ENCODE data around the gene VSIR. TPM values are rescaled to one million over a fixed set of nuclear protein-coding genes. Genes with fewer than 3 reads are reported as not detected.

The VSIR gene
- total RNA-seq, 1 experiment from 2014 or later, result 18.5 TPM

DNA sequence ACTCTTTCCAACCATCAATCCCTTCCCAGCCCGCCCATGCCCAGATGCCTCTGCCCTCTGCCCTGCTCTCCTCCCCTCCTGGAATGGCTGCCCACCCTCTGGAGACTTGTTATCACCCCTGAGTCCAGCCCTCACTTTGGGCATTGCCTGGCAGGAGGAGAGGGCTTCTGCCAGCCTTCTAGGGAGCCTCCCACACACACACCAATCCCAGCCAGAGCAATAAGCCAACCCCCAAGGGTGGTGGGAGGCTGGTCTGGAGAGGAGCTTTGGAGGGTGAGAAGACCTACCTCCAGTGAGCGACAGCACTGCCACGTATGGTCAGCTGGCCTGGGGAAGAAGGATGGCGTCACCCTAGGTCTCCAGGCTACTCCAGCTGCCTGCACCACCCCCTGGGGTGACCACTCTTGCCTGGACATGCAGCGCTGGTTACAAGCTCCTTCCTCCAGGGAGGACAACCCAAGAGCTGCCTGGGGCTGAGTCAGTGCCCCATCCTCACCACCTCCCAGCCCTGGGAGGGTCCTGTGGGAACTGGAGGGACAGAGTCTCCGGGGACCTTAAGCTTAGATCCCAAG is 62.2 kb downstream of the VSIR start:
- ChIA-PET POLR2A (no interaction called here), CTCF (interaction anchor here (0.9 to 1.4 kb wide), 2 partner anchors 14 to 392 kb away, joined by 3 to 7 read pairs; partner anchors contain the start of gene SLC29A3), RAD21 (ENCODE audit: low non-redundant PET in 1 of 2, low total read pairs in 2 of 2, uncharacterized antibody in 2 of 2, unreplicated experiment in 2 of 2) (no interaction called here)
- H3K9ac ChIP-seq (ENCODE audit: low read length), result no peak overlapping the region
- no peak for DNase-seq (ENCODE audit: low read depth, low spot score)
- H2AFZ ChIP-seq (ENCODE audit: low read depth, low read length, poor library complexity, severe bottlenecking), result no peak overlapping the region
- H3K4me2 ChIP-seq (ENCODE audit: low read length), result no peak overlapping the region
- H3K27me3 ChIP-seq (ENCODE audit: insufficient read depth, low read length), result no peaks in the 10 kb centered on the region
- intact Hi-C loops (cut with micrococcal nuclease), result no loop called here
- TF ChIP-seq YY1 (IDR thresholded peaks at IDR 0.05; ENCODE audit: extremely low read depth, insufficient replicate concordance, low read depth, low read length), result no peak
- TF ChIP-seq TCF7L2 (IDR thresholded peaks at IDR 0.05; ENCODE audit: borderline replicate concordance, extremely low read depth, insufficient read depth, insufficient read length), result no peak
- TF ChIP-seq RAD21 (IDR thresholded peaks at IDR 0.05; ENCODE audit: low read depth), result no peak
- TF ChIP-seq EZH2 (IDR thresholded peaks at IDR 0.05), result no peak
- TF ChIP-seq JUND (IDR thresholded peaks at IDR 0.05), result no peak
- TF ChIP-seq FOSL1 (IDR thresholded peaks at IDR 0.05; ENCODE audit: low read depth), result no peak
- TF ChIP-seq SP1 (IDR thresholded peaks at IDR 0.05; ENCODE audit: low read depth), result no peak
- TF ChIP-seq EZH2phosphoT487 (IDR thresholded peaks at IDR 0.05; ENCODE audit: borderline replicate concordance), result no peak
- no peak for TF ChIP-seq POLR2AphosphoS5 (IDR thresholded peaks at IDR 0.05; ENCODE audit: low read depth, low read length)
- TF ChIP-seq ZNF274 (IDR thresholded peaks at IDR 0.05; ENCODE audit: low read depth, low read length), result no peak
- TF ChIP-seq, protein P1, sequence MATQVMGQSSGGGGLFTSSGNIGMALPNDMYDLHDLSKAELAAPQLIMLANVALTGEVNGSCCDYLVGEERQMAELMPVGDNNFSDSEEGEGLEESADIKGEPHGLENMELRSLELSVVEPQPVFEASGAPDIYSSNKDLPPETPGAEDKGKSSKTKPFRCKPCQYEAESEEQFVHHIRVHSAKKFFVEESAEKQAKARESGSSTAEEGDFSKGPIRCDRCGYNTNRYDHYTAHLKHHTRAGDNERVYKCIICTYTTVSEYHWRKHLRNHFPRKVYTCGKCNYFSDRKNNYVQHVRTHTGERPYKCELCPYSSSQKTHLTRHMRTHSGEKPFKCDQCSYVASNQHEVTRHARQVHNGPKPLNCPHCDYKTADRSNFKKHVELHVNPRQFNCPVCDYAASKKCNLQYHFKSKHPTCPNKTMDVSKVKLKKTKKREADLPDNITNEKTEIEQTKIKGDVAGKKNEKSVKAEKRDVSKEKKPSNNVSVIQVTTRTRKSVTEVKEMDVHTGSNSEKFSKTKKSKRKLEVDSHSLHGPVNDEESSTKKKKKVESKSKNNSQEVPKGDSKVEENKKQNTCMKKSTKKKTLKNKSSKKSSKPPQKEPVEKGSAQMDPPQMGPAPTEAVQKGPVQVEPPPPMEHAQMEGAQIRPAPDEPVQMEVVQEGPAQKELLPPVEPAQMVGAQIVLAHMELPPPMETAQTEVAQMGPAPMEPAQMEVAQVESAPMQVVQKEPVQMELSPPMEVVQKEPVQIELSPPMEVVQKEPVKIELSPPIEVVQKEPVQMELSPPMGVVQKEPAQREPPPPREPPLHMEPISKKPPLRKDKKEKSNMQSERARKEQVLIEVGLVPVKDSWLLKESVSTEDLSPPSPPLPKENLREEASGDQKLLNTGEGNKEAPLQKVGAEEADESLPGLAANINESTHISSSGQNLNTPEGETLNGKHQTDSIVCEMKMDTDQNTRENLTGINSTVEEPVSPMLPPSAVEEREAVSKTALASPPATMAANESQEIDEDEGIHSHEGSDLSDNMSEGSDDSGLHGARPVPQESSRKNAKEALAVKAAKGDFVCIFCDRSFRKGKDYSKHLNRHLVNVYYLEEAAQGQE (IDR thresholded peaks at IDR 0.05; ENCODE audit: low read depth), result no peak
- no peak for TF ChIP-seq ELF1 (IDR thresholded peaks at IDR 0.05; ENCODE audit: borderline replicate concordance, low read depth)
- TF ChIP-seq SRF (IDR thresholded peaks at IDR 0.05; ENCODE audit: low read depth), result no peak
- H3K79me2 ChIP-seq (ENCODE audit: insufficient read depth, low read length), result no peaks in the 10 kb centered on the region
- H3K9me2 ChIP-seq (ENCODE audit: insufficient read depth), result no peaks in the 10 kb centered on the region
- no peak overlapping the region for H3K4me3 ChIP-seq (replicated peaks in 1 of 2; ENCODE audit: low read depth in 1 of 2, low read length in 2 of 2)
- H3K9me3 ChIP-seq (ENCODE audit: control insufficient read depth in 1 of 2, insufficient read depth in 1 of 2, low read depth in 1 of 2, low read length in 2 of 2), result no peaks in the 10 kb centered on the region
- no peaks in the 10 kb centered on the region for H3K36me3 ChIP-seq (ENCODE audit: control insufficient read depth in 1 of 2, insufficient read depth in 2 of 2, low read length in 2 of 2)
- ATAC-seq, result no peak
- H3K4me1 ChIP-seq (ENCODE audit: control insufficient read depth in 1 of 2, insufficient read depth in 2 of 2, low read length in 2 of 2), result peaks cover 0 to 14% of the 10 kb centered on the region in 2 experiments; a peak in 2 of 4 replicates
- H4K20me1 ChIP-seq (ENCODE audit: insufficient read depth), result no peaks in the 10 kb centered on the region
- no peak overlapping the region for H3K27ac ChIP-seq (ENCODE audit: low read depth, low read length)
- BruUV-seq (replicated peaks), result no TSS peak

Measured in HCT116 (cell line).